HCT116 (cell line): ENCODE results near the gene RPL38.

Experiments used
- CEBPB ChIP-seq: IDR thresholded peaks from 2 replicates; pipeline ENCODE4 v1.6.1; 2012; ENCODE audit warnings: low read depth
- EZH2 ChIP-seq: fragments of 200-600 bp; sonication (generic); IDR thresholded peaks from 2 replicates; pipeline ENCODE4 v1.6.1; 2017; ENCODE audit warnings: antibody characterized with exemption, mixed run types
- POLR2A ChIP-seq: IDR thresholded peaks from 2 replicates; pipeline ENCODE4 v1.7.0; 2011; ENCODE audit warnings: borderline replicate concordance; ENCODE audit not compliant: insufficient read depth, insufficient read length; ENCODE audit errors: extremely low read depth
- POLR2AphosphoS5 ChIP-seq: IDR thresholded peaks from 2 replicates; pipeline ENCODE4 v1.6.1; 2011; ENCODE audit warnings: mild to moderate bottlenecking, low read depth, low read length, moderate library complexity
- TF ChIP-seq, protein P1 (sequence below), 3 experiments: fragments of 200-600 bp in 1 of 3; sonication (generic) in 1 of 3; IDR thresholded peaks in 2 of 3; conservative IDR thresholded peaks in 1 of 3; 2 replicates each; pipeline ENCODE4 v1.5.1; 2012 to 2017; ENCODE audit warnings: low read depth in 2 of 3, low read length in 2 of 3, antibody characterized with exemption in 1 of 3, borderline replicate concordance in 1 of 3, control low read depth in 1 of 3, mild to moderate bottlenecking in 1 of 3, mixed read lengths in 1 of 3, mixed run types in 1 of 3, moderate library complexity in 1 of 3; ENCODE audit not compliant: insufficient read depth in 1 of 3
- TF ChIP-seq, protein P2 (sequence below): IDR thresholded peaks from 2 replicates; pipeline ENCODE4 v1.6.1; 2012

DNA sequence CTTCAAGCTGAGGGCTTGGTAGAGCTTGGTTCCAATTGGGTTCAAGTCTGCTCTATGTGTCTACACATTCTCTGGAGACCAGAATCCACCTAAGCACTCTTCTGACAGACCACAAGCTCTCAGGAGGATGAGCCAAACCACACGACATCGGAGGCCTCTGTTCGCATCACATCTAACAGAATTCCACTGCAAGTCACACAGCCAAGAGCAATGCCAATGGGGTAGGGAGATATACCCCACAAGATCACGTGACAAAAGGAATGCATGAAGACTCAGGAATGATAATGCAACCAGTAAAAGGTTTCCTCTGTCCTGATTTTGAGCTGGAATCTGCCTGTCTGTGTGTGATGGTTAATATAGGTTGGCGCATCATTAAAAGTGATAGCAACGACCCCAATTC, 46.6 kb upstream of the RPL38 start:
- TF ChIP-seq, protein P1, sequence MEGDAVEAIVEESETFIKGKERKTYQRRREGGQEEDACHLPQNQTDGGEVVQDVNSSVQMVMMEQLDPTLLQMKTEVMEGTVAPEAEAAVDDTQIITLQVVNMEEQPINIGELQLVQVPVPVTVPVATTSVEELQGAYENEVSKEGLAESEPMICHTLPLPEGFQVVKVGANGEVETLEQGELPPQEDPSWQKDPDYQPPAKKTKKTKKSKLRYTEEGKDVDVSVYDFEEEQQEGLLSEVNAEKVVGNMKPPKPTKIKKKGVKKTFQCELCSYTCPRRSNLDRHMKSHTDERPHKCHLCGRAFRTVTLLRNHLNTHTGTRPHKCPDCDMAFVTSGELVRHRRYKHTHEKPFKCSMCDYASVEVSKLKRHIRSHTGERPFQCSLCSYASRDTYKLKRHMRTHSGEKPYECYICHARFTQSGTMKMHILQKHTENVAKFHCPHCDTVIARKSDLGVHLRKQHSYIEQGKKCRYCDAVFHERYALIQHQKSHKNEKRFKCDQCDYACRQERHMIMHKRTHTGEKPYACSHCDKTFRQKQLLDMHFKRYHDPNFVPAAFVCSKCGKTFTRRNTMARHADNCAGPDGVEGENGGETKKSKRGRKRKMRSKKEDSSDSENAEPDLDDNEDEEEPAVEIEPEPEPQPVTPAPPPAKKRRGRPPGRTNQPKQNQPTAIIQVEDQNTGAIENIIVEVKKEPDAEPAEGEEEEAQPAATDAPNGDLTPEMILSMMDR (IDR thresholded peaks at IDR 0.05 in 2 of 3, conservative IDR thresholded peaks at IDR 0.05 in 1 of 3; ENCODE audit: borderline replicate concordance in 1 of 3, insufficient read depth in 1 of 3, low read depth in 2 of 3, low read length in 2 of 3), result no peak
- TF ChIP-seq, protein P2, sequence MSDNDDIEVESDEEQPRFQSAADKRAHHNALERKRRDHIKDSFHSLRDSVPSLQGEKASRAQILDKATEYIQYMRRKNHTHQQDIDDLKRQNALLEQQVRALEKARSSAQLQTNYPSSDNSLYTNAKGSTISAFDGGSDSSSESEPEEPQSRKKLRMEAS, result no peak
- no peak for TF ChIP-seq POLR2AphosphoS5
- no peak for TF ChIP-seq POLR2A
- TF ChIP-seq EZH2, result no peak
- TF ChIP-seq CEBPB, result no peak
